KBM-7 (cell line): ENCODE data around the gene CC2D1B.

Source experiments
- DNase-seq: peaks from one replicate; pipeline ENCODE4 v3.0.0-alpha.2; 2015
- in situ Hi-C: fragments of 300-500 bp; cut with MboI; formaldehyde crosslinking; loops from 2 replicates; pipeline ENCODE4 v1.14.3; 2020; ENCODE audit warnings: low sequenced_read_pairs, low pct_unique_long_range_greater_than_20kb, mixed read lengths

The CC2D1B gene

DNA sequence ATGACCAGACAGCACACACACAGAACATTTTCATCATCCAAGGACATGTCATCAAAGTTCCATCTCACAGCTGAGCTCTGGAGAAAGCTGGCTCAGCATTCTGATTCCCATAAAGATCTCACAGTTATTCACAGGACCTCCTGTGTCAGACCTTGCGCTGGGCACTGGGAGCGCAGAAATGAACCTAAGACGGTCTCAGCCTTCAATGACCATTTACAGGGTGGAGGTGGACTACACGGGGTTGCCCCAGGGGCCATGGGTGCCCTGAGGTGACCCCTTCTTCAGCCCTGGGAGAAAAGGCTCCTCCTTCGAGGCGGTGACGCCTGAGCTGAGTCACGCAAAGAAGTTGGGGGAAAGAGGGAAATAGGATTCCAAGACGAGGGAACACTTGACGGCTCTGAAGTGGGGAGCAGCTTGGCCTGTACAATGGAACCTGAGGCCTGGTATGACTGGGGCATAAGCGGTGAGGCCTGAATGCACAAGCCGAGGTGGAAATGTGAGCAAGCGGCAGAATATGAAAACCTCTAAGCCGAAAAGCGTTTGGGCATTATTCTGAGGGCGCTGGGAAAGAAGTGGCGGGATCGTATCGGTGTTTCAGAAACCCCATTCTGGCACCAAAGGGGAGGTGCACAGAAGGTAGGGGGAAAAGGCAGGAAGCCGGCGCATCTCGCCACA, 797 bp downstream of the CC2D1B start:
- peak; percentile 44 for DNase-seq
- in situ Hi-C loops = no loop called here

DNA sequence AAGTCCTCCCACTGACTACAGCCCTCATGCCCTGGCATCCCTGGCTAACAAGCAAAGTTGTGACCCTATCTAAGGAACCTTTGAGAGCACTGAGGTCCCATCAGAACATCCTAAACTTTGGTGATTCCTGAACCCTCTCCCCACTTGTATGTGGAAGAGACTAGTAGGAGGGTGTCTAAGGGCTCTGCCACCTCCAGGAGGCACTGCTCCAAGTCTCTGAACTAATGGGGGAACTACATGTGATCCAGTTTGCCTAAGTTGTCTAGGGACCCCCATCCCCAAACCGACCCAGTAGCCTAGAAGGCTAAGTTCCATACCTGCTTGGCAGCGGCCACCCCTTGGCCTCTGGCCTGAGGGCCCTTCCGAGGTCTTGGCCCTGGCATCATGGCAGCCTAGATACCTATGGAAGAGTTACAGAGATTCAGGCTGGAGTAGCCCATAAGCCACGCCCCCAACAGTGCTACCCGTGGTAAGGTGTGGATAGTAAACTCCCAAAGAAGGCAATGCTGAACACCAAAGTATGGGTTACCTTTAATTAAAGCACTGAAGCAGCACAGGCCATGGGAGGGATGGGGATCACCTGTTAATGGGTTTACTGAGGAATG, 1.7 kb downstream of the CC2D1B start:
- no peak for DNase-seq
- in situ Hi-C loops = no loop called here

DNA sequence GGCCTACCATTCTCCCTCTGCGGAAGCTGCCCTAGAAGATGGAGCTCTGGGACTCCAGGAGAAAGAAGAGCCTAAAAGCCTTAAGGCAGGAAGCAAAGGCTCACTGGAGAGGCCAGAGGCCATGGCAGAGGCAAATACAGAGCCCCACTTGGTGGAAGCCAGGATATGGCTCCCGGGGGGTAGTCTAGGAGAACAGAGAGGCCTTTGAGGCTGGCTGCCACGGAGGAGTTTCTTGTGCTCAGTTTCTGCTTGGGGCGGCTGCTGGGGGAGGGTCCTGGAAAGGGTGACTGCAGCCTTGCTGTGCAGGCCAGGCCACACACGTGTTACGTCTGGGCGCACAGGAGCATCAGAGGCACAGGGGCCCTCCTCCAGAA, 5.4 kb downstream of the CC2D1B start:
- in situ Hi-C loops = no loop called here
- DNase-seq = no peak

DNA sequence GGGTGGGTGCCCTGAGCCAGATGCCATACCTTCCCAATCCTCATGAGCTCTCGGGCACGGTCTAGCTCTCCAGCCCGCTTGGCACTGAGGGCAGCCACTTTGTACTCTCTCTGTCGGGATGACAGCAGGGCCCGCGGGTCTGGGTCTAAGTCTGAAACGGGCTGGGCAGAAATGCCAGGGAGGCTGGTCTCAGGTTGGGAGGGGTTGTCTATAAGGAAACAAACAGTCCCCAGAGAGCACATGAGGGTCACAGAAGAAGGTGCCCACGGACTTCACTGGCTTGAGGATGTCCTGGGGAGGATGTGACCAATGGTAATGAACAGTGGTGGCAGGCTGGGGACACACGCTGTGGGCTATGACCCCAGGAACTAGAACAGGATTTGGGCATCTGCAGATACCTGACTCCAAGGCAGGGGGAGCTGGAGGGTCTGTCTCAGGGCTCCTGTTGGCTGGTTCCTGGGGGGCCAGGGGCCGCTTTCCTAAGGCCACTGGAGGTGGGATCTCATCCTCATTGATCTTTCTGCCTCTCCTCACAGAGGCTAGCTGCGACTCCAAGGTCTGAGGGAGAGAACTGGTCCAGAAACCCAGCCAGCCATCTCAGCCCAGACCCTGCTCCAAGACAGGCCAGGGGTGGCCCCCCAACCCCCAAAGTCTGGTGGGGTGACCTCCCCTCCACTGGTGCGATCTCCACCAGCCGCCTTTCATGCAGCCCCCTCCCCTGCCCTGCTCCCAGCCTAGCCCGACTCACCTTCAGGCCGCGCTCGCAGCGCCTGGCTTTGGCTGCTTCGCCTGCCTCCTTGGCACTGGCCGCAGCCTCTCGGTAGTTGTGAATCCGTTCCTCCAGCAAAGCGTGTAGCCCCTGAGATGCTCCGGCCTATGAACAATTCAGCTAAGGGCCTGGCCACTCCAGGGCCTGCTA, 6.1 kb downstream of the CC2D1B start:
- no peak for DNase-seq
- in situ Hi-C loops = no loop called here

DNA sequence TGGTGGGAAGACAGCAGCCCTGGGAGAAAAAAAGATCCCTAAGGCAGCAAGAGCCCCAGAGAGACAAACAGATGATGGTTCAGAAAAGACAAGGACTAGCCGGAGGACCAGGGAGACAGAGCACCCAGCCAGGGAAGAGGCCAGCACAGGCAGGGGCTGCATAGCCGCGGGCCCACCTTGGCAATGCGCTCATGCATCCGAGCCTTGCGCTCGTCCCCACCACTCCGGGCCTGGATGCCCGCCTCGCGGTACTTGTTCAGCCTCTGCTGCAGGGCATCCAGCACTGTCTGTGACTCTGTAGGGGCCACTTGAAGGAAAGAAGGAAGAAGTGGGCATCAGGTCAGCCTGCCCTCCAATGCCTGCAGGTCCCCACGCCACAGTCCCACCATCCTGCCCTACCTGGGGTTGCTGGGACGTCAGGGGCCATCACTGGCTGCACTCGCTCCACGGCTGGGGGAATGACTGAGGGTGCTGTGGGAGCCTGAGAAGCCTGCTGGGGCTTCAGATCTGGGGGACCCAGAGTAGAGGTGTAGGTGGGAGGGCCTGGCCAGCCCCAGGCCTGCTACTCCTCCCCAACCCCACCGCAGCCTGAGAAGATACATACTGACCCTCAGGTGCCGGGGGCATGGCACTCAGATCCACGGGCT, 7.0 kb downstream of the CC2D1B start:
- in situ Hi-C loops = no loop called here
- no peak for DNase-seq

DNA sequence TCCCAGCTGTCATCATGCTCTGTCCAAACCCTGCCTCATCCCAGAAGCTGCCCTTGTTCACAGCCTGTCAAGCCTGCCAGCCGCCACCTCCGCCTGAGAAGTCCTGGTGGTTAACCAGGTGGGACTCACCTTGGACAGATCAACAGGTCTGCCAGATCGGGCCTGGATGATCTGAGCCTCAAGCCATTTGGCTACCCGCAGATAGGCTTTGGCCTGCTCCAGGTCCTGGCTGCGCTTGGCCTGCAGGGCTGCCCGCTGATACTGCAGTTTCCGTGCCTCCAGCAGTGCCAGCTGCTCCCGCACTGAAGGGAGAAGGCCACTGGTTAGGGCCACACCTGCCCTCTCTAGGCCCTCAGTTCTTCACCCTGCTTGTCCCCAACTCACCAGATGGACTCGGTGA, 8.6 kb downstream of the CC2D1B start:
- DNase-seq = no peak
- in situ Hi-C loops = no loop called here

DNA sequence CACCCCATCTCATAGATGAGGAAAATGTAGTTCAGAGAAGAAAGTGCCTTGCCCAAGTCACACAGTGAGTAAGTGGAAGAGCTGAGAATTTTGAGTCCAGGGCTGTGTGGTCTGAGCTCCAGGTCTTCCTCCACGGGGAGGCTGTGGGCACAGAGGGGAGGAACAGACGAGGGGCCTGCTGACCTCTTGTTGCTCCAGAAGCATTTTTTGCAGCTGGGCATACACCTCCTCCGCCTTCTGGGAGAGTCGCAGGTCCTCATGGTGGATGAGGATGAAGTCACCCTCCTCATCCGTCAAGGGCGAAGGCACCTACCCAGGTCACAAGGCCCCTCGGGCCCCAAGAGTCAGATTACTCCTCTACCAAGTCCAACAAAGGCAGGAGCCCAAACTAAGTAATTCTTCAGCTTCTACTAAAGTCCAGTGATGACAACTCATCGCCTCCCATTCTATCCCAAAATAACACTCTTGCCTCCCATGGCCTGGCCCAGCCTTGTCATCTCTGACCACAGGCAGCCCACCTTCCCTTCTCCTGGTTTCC, 9.1 kb downstream of the CC2D1B start:
- in situ Hi-C loops = no loop called here
- no peak for DNase-seq

DNA sequence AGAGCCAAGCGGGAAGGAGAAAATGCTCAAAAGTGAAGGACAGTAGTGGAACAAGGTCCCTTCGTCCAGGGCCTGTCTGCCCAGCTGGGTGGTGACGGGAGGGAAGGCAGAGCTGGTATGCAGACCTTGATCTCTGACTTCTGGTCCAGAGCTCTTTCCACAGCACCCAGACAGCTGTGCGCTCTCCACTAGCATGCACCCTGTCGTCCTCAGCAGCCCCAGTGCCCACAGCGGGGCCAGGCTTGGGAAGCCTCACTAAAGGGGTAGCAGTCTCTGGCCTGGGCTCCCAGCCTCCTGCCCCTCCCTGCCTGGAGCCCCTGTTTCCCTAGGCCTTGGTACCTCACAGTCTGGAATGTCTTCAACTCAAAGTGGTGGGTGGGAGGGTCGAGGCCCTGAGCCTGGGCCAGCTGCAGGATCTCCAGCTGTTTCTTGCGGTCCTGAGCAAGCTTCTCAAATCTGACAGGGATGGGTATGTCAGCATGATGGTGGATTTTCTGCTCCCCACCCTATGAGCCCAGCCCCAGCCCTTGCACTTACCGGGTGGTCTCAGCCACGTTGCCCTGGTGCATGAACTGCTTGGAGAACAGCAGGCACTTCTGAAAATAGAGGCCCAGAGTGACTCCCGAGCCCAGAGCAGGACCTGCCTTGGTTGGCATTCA, 10.0 kb downstream of the CC2D1B start:
- in situ Hi-C loops = no loop called here
- no peak for DNase-seq

DNA sequence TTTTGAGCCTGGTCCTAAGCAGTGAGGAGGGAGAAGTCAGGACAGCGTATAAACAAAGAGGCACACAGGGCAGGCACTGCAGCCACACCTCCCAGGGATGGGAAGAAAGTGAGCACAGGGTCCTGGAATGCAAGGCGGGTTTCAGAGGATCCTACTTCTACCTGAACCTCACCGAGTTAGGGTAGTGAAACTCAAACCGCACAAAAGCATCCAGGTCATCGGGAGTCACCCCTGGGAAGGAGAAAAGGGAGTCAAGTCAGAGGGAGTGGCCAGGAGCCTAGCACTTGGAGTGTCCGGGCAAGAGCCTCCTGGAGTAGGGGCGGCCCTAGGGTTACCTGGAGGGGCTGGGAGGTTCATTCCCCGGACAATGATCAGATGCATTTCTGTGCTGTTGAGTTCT, 10.6 kb downstream of the CC2D1B start:
- no peak for DNase-seq
- in situ Hi-C loops = no loop called here

DNA sequence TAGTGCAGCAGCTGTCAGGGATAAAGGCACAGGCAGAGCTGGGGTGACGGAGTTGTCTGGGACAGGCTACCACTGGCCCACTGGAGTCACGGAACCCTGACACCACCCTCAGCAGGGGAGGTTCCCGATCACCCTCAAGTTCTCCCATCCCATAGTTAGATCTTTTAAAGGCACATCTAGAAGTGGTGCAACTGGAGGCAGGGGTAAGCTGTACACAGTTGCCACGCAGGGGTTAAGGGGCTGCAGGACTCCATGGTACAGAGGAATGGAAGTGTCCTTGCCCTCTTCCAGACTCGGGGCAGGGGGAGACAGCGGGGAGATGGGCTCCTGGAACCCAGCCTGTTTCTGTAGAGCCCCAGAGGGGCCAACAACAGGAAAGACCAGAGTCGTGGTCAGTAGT, 13.3 kb downstream of the CC2D1B start:
- in situ Hi-C loops = no loop called here
- DNase-seq = no peak

DNA sequence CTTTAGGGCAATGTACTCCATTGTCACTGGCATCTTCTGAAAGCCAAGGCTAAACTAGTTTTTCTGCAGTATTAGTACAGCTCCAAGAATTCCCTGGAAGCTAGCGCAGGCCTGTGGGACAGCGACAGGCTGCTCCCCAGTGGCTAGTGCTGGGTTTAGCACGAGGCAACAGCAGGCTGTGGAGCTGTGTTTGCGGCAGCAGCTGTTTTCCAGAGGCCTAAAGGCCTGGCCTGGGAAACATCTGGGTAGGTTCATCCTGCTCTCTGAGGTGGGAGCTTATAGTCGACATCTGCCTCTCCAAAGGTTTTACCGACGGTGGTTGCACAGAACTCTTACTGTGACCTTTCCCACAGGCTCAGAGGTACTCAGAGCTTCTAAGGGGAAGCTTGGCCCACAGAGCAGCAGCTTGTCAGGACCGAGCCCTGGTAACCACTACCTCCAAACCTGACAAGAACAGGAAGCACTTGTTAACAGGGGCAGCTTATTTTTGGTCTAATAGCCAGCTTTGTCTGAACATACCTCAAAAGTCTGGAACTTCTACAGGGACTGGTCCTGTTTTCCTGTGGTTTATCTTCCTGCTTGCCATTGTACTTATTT, 17.2 kb downstream of the CC2D1B start:
- DNase-seq = peak; percentile 63

DNA sequence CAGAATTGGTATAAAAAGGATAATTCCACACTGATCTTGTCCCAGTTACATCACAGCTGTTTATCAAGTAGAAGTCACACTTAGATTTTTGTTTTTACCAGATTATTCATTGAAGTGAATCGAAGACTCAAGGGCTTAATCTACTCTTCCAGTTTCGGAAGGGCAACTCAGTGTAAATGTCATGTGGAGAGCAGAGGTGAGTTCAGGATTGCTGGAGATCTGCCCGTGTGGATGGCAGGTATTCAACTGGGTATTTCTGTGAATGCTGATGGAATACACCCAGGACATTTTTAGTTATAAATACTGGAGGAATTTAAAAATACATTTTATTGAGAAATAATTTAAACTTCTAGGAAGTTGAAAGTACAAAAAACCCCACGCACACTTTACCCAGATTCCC, 19.4 kb downstream of the CC2D1B start:
- in situ Hi-C loops = no loop called here
- DNase-seq = no peak

More for the DNA sequence above, 17.2 kb downstream of the CC2D1B start:
- in situ Hi-C loops = no loop called here

DNA sequence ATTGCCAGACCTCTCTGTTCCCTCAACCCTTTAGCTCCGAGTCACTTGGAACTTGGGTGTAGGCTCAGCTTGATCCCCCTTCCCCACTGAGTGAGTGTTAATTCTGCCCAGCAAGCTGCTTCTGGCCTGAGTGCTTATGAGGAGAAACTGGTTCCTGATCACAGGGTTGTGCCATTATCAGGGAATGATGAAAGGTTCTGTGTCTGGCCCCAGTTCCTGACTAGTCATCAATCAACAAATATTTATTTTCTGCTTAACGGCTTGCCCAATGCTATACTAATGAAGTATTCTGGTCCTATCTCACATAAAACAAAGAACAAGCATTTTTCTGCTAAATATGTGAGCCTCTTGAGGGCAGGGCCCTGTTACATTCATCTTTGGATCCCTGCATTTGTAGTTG, 20.8 kb downstream of the CC2D1B start:
- DNase-seq = no peak
- in situ Hi-C loops = no loop called here

DNA sequence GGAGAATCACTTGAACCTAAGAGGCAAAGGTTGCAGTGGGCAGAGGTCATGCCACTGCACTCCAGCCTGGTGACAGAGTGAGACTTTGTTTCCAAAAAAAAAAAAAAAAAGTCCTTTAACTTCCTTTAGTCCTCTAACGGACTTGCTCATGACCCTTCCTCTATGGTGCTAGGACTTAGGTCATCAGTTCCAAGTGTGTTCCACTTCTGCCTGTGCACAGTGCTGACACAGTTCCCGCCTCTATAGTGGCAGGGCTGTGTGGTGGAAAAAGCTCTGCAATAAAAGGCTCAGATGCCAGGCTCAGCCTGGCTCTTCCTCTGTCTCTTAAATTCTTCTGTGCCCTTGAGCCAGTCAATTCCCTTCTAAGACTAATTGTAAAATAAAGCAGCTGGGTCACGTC, 22.0 kb downstream of the CC2D1B start:
- DNase-seq = no peak
- in situ Hi-C loops = no loop called here

DNA sequence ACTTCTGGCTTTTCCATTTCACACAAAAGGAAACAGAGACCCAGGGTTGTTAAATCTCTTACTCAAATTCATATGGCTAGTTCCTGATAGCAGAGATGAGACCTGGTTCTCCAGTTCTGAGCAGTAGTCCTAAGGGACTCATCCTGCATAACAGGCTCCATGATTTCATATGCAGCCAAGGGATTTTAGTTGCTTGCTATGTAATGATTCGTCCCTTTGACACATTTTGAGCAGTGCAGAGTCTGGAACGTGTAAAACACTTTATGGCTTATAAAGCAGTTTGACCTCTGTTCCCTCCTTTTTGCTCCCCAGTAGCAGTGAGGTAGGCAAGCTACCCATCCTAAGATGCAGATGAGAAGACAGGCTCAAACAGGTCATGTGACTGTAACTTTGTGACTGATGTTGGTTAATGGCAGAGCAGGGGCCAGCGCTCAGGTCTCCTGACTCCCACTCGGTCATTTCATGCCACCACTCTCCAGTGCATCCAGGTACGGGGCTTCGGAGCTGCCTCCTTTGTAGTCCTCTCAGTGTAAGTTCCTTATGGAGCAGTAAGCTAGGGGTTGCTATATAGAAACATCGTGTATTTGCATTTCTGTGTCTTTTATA, 24.2 kb downstream of the CC2D1B start:
- in situ Hi-C loops = no loop called here
- no peak for DNase-seq

DNA sequence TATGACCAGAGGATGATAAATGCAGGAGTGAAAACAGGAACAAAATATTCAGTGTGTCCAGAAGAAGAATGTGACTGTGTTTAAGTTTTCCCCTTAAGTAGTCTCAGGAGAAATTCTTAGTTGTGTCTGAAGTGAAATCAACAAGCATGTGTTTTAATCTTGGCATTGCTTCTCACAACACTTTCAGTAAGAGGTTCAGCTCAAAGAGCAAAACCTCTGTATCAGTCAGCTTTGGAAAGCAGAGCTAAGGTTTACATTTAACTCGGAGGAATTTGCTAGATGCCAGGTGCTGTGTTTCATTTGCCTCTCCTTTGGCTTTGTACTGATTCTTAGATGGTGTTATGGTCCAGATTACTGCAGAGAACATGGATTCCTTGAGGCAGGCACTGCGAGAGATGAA, 28.6 kb downstream of the CC2D1B start:
- in situ Hi-C loops = no loop called here
- no peak for DNase-seq

DNA sequence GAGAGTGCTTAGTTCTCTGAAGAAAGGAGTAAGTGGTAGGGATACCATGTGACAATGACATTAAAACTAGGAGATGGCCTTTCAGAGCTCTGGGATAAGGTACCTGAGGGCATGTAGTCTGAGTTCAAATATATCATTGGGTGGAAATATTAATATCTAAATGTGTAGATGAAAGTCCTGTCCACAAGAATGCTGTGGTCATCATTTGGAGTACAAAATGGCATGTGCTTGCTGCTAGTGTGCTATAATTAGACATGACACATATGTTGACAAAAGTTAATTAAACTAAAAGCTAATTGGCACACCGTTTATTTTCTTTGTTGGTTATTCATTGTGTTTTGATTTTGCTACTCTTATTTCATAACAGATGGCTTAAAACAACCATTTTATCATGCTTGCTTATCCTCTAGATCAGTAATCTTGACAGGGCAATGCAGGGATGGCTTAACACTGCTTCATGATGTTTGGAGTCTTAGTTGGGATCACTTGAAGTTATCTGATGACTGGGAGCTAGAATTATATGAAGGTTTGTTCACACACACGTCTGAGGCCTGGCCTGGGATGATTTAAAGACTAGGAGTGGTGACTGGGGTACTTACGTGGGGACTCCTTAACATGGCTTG, 31.0 kb downstream of the CC2D1B start:
- in situ Hi-C loops = no loop called here
- no peak for DNase-seq

DNA sequence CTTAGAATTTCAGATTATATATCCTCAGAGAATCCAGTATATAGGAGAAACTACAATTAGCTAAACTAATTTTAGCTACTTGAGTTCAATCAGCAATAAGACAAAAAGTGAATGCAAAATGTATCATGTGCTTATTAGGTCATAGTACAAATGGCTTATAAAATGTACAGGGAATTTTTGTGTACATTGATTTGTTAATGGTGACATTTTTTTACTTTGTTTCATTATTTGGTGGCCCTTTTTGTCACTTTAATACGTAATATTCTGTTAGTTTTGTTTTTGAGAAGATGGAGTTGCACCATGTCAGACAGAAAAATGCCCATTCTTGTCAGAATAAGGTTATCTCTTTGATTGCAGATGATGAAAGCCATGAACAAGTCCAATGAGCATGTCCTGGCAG, 33.6 kb downstream of the CC2D1B start:
- DNase-seq = no peak
- in situ Hi-C loops = no loop called here
